Vagina (tissue), 2 donors: ENCODE data around the gene MAGI3.

Experiments
- POLR2A ChIP-seq, 2 donors: fragments of 450-650 bp; IDR thresholded peaks; one replicate each; pipeline ENCODE4 v1.6.1; 2017; ENCODE audit warnings: antibody characterized with exemption in 2 of 2, mild to moderate bottlenecking in 2 of 2, moderate library complexity in 2 of 2
- TF ChIP-seq, protein P1 (sequence below), 3 experiments: fragments of 450-650 bp in 2 of 3; fragments of 200-600 bp in 1 of 3; sonication (generic) in 1 of 3; IDR thresholded peaks; one replicate each; pipeline ENCODE4 v1.5.1; 2017 to 2019; ENCODE audit warnings: antibody characterized with exemption in 3 of 3, mild to moderate bottlenecking in 2 of 3, moderate library complexity in 2 of 3

DNA sequence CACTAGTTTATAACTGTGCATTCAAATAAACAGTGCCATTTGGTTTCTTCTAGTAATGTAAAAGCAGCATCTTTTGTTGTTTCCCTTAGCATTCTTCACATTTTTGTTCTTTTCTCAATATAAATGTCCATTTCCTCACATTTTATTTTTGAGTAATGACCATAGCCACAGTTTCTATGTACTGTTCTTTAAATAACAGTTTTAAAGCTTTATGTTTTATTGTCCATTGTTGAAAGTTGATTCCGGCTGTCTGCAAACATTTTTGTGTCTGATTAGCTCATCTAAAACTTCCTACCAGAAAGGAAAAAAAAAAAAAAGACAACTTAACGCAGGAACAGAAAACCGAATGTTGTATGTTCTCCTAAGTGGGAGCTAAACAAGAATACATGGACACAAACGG is 139.7 kb downstream of the MAGI3 start:
- TF ChIP-seq, protein P1, sequence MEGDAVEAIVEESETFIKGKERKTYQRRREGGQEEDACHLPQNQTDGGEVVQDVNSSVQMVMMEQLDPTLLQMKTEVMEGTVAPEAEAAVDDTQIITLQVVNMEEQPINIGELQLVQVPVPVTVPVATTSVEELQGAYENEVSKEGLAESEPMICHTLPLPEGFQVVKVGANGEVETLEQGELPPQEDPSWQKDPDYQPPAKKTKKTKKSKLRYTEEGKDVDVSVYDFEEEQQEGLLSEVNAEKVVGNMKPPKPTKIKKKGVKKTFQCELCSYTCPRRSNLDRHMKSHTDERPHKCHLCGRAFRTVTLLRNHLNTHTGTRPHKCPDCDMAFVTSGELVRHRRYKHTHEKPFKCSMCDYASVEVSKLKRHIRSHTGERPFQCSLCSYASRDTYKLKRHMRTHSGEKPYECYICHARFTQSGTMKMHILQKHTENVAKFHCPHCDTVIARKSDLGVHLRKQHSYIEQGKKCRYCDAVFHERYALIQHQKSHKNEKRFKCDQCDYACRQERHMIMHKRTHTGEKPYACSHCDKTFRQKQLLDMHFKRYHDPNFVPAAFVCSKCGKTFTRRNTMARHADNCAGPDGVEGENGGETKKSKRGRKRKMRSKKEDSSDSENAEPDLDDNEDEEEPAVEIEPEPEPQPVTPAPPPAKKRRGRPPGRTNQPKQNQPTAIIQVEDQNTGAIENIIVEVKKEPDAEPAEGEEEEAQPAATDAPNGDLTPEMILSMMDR (IDR thresholded peaks at IDR 0.05), result no peak
- no peak for TF ChIP-seq POLR2A (IDR thresholded peaks at IDR 0.05)
